Parathyroid adenoma (tissue), 2 donors: ENCODE data around the gene DLGAP3.

Source experiments
- H2AFZ ChIP-seq: fragments of 300-600 bp; sonication (generic); one replicate; pipeline ENCODE4 v1.7.0; 2017; ENCODE audit warnings: antibody characterized with exemption, mild to moderate bottlenecking
- H3K27ac ChIP-seq: fragments of 300-600 bp; sonication (generic); one replicate; pipeline ENCODE4 v1.7.0; 2017
- H3K27me3 ChIP-seq: fragments of 300-600 bp; sonication (generic); one replicate; pipeline ENCODE4 v1.7.0; 2017; ENCODE audit warnings: low read length; ENCODE audit not compliant: control insufficient read depth, insufficient read depth
- H3K36me3 ChIP-seq: fragments of 300-600 bp; sonication (generic); one replicate; pipeline ENCODE4 v1.7.0; 2017; ENCODE audit warnings: low read length; ENCODE audit not compliant: control insufficient read depth, insufficient read depth
- H3K4me1 ChIP-seq: fragments of 300-600 bp; sonication (generic); one replicate; pipeline ENCODE4 v1.7.0; 2017; ENCODE audit warnings: control low read depth
- H3K4me2 ChIP-seq: fragments of 300-600 bp; sonication (generic); one replicate; pipeline ENCODE4 v1.7.0; 2017; ENCODE audit warnings: low read length
- H3K4me3 ChIP-seq: fragments of 300-600 bp; sonication (generic); one replicate; pipeline ENCODE4 v1.7.0; 2017; ENCODE audit warnings: low read depth, low read length
- H3K79me2 ChIP-seq: fragments of 300-600 bp; sonication (generic); one replicate; pipeline ENCODE4 v1.7.0; 2017; ENCODE audit warnings: control low read depth
- H3K9ac ChIP-seq: fragments of 300-600 bp; sonication (generic); one replicate; pipeline ENCODE4 v1.7.0; 2017; ENCODE audit warnings: mild to moderate bottlenecking
- H3K9me3 ChIP-seq: fragments of 300-600 bp; sonication (generic); one replicate; pipeline ENCODE4 v1.7.0; 2017; ENCODE audit warnings: low read length; ENCODE audit not compliant: control insufficient read depth
- CTCF ChIP-seq: fragments of 300-600 bp; sonication (generic); IDR thresholded peaks from one replicate; pipeline ENCODE4 v1.7.0; 2017; ENCODE audit warnings: antibody characterized with exemption, mild to moderate bottlenecking
- donor health status: primary hyperparathyroidism.

DLGAP3 gene

GRCh38 chr1:34851431-34852105, 77.9 kb downstream of the DLGAP3 start:
- Histone ChIP-seq H2AFZ (no peak overlapping the region), H3K36me3 (no peaks in the 10 kb centered on the region), H3K79me2 (peaks cover 8% of the 10 kb centered on the region), H3K4me3 (no peak overlapping the region), H3K4me1 (no peaks in the 10 kb centered on the region), H3K27ac (peak overlapping the region; percentile 11), H3K9me3 (no peaks in the 10 kb centered on the region), H3K4me2 (peak overlapping the region; percentile 54), H3K27me3 (no peaks in the 10 kb centered on the region), H3K9ac (no peak overlapping the region)
- no peak for TF ChIP-seq CTCF

GRCh38 chr1:34850382-34850781, 79.1 kb downstream of the DLGAP3 start:
- no peak for TF ChIP-seq CTCF
- Histone ChIP-seq H3K9ac (no peak overlapping the region), H3K79me2 (peaks cover 11% of the 10 kb centered on the region), H3K27me3 (no peaks in the 10 kb centered on the region), H2AFZ (no peak overlapping the region), H3K4me2 (no peak overlapping the region), H3K4me1 (no peaks in the 10 kb centered on the region), H3K27ac (no peak overlapping the region), H3K36me3 (no peaks in the 10 kb centered on the region), H3K4me3 (no peak overlapping the region), H3K9me3 (no peaks in the 10 kb centered on the region)

- Histone ChIP-seq H3K9ac (no peak overlapping the region), H3K79me2 (peaks cover 11% of the 10 kb centered on the region), H2AFZ (no peak overlapping the region), H3K36me3 (no peaks in the 10 kb centered on the region), H3K4me2 (no peak overlapping the region), H3K27ac (no peak overlapping the region), H3K4me3 (no peak overlapping the region), H3K27me3 (no peaks in the 10 kb centered on the region), H3K9me3 (no peaks in the 10 kb centered on the region), H3K4me1 (no peaks in the 10 kb centered on the region)
- no peak for TF ChIP-seq CTCF
Observed at GRCh38 chr1:34847094-34847493, 82.4 kb downstream of the DLGAP3 start.

GRCh38 chr1:34846265-34846664, 83.2 kb downstream of the DLGAP3 start:
- peaks cover 11% of the 10 kb centered on the region for H3K79me2 ChIP-seq
- H3K27me3 ChIP-seq, result no peaks in the 10 kb centered on the region
- no peak overlapping the region for H3K4me3 ChIP-seq
- no peak for TF ChIP-seq CTCF
- no peaks in the 10 kb centered on the region for H3K4me1 ChIP-seq
- no peak overlapping the region for H2AFZ ChIP-seq
- no peaks in the 10 kb centered on the region for H3K36me3 ChIP-seq
- H3K27ac ChIP-seq, result no peak overlapping the region
- no peak overlapping the region for H3K9ac ChIP-seq
- H3K4me2 ChIP-seq, result no peak overlapping the region
- no peaks in the 10 kb centered on the region for H3K9me3 ChIP-seq
